ENCODE measurements around the gene NOX5.

DNA sequence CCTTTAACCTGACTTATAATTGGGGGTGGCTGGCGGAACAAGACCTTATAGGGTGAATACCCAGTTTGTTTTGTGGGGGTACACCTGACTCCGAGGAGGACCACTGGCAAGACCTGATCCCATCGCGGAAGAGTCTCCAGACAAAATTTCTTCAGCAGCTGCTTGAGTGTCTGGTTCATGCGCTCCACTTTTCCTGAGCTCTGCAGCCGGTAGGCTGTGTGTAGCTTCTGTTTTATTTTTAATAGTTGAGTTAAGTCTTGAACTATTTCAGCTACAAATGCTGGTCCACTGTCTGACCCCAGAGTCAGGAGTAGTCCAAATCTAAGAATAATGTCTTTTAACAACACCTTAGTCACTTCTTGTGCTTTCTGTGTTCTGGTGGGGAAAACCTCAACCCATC, 21.2 kb upstream of the NOX5 start:
- TF ChIP-seq, protein P1, sequence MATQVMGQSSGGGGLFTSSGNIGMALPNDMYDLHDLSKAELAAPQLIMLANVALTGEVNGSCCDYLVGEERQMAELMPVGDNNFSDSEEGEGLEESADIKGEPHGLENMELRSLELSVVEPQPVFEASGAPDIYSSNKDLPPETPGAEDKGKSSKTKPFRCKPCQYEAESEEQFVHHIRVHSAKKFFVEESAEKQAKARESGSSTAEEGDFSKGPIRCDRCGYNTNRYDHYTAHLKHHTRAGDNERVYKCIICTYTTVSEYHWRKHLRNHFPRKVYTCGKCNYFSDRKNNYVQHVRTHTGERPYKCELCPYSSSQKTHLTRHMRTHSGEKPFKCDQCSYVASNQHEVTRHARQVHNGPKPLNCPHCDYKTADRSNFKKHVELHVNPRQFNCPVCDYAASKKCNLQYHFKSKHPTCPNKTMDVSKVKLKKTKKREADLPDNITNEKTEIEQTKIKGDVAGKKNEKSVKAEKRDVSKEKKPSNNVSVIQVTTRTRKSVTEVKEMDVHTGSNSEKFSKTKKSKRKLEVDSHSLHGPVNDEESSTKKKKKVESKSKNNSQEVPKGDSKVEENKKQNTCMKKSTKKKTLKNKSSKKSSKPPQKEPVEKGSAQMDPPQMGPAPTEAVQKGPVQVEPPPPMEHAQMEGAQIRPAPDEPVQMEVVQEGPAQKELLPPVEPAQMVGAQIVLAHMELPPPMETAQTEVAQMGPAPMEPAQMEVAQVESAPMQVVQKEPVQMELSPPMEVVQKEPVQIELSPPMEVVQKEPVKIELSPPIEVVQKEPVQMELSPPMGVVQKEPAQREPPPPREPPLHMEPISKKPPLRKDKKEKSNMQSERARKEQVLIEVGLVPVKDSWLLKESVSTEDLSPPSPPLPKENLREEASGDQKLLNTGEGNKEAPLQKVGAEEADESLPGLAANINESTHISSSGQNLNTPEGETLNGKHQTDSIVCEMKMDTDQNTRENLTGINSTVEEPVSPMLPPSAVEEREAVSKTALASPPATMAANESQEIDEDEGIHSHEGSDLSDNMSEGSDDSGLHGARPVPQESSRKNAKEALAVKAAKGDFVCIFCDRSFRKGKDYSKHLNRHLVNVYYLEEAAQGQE (IDR thresholded peaks at IDR 0.05; ENCODE audit: borderline replicate concordance): no peak
- TF ChIP-seq, protein P2, sequence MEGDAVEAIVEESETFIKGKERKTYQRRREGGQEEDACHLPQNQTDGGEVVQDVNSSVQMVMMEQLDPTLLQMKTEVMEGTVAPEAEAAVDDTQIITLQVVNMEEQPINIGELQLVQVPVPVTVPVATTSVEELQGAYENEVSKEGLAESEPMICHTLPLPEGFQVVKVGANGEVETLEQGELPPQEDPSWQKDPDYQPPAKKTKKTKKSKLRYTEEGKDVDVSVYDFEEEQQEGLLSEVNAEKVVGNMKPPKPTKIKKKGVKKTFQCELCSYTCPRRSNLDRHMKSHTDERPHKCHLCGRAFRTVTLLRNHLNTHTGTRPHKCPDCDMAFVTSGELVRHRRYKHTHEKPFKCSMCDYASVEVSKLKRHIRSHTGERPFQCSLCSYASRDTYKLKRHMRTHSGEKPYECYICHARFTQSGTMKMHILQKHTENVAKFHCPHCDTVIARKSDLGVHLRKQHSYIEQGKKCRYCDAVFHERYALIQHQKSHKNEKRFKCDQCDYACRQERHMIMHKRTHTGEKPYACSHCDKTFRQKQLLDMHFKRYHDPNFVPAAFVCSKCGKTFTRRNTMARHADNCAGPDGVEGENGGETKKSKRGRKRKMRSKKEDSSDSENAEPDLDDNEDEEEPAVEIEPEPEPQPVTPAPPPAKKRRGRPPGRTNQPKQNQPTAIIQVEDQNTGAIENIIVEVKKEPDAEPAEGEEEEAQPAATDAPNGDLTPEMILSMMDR (IDR thresholded peaks at IDR 0.05; ENCODE audit: poor library complexity, severe bottlenecking): no peak
- no peak for TF ChIP-seq RAD21 (conservative IDR thresholded peaks at IDR 0.05)
- TF ChIP-seq EZH2 (IDR thresholded peaks at IDR 0.05; ENCODE audit: borderline replicate concordance, insufficient read depth, low read length, poor library complexity, severe bottlenecking): no peak
- TF ChIP-seq SMC3 (conservative IDR thresholded peaks at IDR 0.05; ENCODE audit: poor library complexity): no peak
- no peak for TF ChIP-seq TAF1 (IDR thresholded peaks at IDR 0.05; ENCODE audit: low read depth)
- no peak for TF ChIP-seq POLR2AphosphoS5 (IDR thresholded peaks at IDR 0.05)
